GM18858 (cell line): ENCODE results near the gene P2RX5.

Source experiments
- ATAC-seq: cut with Tn5 transposase; IDR thresholded peaks from one replicate; pipeline ENCODE4 v1.9.1; 2021; ENCODE audit not compliant: unreplicated experiment

Gene P2RX5

GRCh38 chr17:3626831-3627768 lies 68.9 kb downstream of the P2RX5 start:
- no peak for ATAC-seq
